ENCODE data around the gene CCDC88B. TPM values are rescaled to one million over a fixed set of nuclear protein-coding genes. Genes with fewer than 3 reads are reported as not detected.

The CCDC88B gene
- total RNA-seq, 1 donor from 2014 or later: 4.5 TPM

GRCh38 chr11:64360448-64360921 is 20.5 kb downstream of the CCDC88B start:
- ATAC-seq: no peak

GRCh38 chr11:64361659-64362058 is 21.7 kb downstream of the CCDC88B start:
- no peak for ATAC-seq

DNA sequence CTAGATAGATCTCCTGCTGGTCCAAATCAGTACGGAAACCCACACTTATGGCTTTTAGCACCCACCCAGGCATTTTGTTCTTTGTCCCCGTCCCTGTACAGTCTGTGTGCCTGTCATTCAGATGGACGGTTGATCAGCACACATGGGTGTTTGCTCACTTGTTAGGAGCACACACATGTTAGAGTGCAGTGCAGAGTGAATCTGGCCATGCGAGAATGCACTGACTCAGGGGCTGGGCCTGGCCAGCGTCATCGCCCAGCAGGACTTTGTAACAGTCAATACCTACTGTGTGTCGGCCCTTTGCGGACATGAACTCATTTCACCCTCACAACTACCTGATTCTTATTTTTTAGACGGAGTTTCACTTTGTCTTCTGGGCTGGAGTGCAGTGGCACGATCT is 22.3 kb downstream of the CCDC88B start:
- no peak for ATAC-seq

- no peak for ATAC-seq
These were observed 24.4 kb downstream of the CCDC88B start for GRCh38 chr11:64364435-64364834.

- no peak for ATAC-seq
These were observed 24.9 kb downstream of the CCDC88B start for GRCh38 chr11:64364911-64365310.

DNA sequence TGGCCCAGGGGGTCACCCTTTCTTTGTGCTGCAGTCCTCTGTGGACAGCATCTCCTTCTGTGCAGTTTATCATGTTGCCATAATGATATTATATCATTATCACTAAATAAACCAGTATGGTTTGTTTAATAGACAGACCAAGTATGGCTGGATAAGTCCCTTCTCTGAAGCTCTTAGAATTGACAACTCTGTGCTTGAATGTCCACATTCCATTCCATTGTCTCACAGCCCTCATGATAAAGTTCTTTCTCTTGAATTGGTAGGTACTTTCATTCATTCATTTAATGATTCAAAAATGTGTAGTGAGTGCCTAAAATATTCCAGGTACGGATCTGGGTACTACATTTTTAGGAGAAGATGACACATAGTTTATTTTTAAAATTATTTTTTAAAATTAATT is 26.7 kb downstream of the CCDC88B start:
- peak; percentile 41 for ATAC-seq

GRCh38 chr11:64367931-64368672 is 28.1 kb downstream of the CCDC88B start:
- ATAC-seq: no peak

DNA sequence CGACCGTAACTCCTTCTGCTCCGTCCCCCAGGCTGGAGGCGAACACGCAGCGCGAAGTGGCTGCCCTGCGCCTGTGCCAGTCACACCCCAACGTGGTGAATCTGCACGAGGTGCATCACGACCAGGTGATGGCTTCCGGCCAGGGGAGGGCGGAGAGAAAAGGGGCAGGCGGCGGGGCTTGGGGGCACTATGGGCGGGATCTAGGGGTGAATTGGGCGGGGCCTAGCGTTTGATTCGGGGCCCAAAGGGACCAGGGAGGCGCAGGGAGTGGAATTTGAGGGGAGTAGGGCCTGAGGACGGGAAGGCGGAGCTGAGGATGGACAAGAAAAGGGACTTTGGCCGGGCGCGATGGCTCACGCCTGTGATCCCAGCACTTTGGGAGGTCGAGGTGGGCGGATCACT is 28.7 kb downstream of the CCDC88B start:
- no peak for ATAC-seq

GRCh38 chr11:64369440-64370421 is 29.7 kb downstream of the CCDC88B start:
- ATAC-seq: peak; percentile 2

DNA sequence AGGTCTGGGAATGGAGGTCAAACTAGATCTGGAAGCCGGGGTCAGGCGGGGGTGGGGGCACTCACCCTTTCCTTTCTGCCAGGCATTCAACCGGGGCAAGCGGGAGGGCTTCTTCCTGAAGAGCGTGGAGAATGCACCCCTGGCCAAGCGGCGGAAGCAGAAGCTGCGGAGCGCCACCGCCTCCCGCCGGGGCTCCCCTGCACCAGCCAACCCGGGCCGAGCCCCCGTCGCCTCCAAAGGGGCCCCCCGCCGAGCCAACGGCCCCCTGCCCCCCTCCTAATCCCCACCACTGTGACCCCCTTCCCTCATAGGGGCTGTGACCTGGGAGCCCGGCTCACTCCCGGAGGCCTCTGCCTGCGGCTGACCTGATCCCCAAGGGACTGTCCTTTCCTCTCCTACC is 31.2 kb downstream of the CCDC88B start:
- no peak for ATAC-seq

- ATAC-seq: no peak
These were observed 32.0 kb downstream of the CCDC88B start for GRCh38 chr11:64372021-64372420.

DNA sequence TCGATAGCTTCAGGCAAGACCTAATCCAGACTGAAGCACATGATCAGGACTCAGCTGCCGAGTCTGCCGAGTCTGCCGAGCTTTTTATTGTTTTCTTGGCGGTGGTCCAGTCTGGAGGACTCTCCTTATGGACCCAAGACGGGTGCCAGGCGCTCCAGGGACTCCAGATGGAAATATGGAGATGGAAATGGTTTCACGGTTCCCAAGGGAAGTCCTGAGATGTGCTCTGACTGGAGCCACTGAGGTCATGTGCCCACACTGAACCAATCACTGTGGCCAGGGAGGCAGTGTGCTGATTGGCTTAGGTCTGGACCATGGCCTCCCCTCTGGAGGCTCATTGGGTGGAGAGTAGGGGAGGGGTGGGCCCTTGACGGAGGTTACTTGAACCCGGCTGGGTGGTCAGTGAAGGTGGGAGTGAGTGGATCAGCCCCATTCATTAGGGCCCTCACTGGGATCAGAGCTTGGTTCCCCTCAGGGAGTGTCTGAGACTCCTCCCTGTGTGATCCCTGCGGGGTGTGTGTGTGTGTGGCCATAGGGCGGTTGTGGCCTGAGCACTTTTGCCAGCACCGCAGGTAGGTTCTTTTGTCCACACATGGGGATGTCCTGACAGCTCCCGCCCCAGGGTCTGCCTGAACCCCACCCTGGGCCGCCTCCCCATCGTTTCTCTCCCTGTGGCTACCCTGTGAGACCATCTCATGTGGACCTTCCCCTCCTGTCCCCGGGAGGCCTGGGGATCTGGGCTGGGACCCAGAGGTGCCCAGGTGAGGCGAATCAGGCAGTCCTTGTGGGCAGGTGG is 33.0 kb downstream of the CCDC88B start:
- ATAC-seq: peak; percentile 30

- no peak for ATAC-seq
These were observed 33.6 kb downstream of the CCDC88B start for GRCh38 chr11:64373598-64373974.

GRCh38 chr11:64376071-64376470 is 36.1 kb downstream of the CCDC88B start:
- no peak for ATAC-seq

DNA sequence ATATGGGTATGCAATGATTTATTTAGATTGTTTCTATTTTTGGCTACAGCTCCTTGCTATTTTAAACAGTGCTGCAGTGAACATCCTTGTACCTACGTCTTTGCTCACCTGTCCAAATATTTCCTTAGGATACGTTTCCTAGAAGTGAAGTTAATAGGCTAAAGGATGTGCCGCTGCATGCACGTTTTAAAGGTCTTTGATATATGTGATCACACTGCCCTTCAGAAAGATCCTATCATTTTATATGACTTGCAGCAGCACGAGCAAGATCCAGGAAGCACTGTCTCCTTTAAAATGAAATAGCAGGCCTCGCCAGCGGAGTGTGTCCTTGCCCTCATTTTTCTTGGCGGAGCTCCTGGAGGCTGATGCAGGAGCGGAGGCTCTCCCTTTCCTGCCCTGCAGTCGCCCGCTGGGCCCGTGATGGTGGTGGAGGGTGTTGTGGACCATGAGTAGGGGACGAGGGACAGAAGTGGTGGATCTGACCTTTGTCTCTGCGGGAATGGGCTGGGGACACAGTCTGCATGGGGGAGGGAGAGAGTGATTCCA is 38.4 kb downstream of the CCDC88B start:
- ATAC-seq: no peak

DNA sequence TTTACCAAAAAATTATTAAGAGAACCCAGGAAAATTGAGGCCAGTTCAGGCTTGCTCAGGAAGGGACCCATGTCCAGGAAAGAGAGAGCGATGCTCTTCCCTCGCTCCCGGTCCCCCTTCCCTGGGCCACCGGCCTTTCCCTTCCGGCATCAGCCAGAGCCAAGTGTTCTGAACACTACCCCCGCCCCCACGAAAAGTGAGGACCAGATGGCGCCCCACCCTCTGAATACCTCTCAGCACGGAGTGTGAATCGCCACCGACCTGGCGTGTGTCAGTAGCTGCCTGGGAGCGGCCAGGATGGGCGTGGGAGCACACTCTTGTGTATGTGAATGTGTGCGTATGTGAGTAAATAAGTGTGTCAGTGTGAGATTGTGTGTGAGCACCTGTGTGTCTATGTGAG is 39.2 kb downstream of the CCDC88B start:
- ATAC-seq: no peak

- ATAC-seq: no peak
These were observed 40.1 kb downstream of the CCDC88B start for GRCh38 chr11:64379817-64380709.

GRCh38 chr11:64381350-64381749 is 41.3 kb downstream of the CCDC88B start:
- ATAC-seq: no peak

DNA sequence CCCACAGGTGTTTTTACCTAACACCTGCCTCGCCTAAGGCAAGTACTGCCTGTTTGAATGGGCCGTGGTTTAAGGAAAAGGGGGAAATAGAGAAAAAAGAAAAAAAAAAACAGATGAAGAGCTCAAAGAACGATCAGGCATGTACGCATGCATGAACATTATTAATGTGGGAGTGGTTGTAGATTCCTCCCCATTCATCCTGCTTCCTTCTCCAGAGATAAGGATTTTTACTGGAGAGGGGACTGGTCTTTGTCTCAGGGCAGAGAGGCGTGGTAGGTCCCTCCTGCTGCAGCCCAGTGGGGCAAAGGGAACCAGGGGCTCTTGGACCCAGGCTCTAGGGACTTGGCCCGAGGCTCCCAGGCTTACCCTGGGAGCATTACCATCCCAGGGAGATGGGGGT is 42.0 kb downstream of the CCDC88B start:
- ATAC-seq: no peak

- ATAC-seq: no peak
These were observed 42.6 kb downstream of the CCDC88B start for GRCh38 chr11:64382586-64382985.

DNA sequence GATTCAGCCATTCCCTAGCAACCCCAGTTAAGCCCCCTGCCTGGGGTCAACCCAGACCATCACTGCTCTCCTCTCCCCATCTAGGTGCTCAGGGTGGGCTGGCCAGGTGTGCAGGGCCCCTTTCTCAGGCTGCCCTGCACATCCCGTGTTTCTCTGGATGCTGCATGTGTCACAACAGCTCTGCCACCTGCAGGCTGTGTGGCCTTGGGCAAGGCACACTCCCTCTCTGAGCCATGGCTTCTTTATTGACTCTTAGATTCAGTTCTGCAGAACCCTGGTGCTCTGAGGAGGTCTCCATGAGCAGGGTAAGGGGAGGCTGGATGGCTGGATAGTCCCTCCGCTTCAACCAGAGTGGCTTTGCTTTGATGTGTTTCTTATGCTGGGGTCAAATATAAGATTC is 43.6 kb downstream of the CCDC88B start:
- ATAC-seq: no peak

All from esophagus mucosa (tissue), 1 donor.